Esophagus muscularis mucosa (tissue), 4 donors: ENCODE measurements around the gene PIGZ.

Source experiments
- EP300 ChIP-seq: sonication (generic); formaldehyde crosslinking; IDR thresholded peaks from one replicate; pipeline ENCODE4 v1.6.1; 2017; ENCODE audit warnings: antibody characterized with exemption
- POLR2A ChIP-seq: fragments of 450-650 bp; IDR thresholded peaks from one replicate; pipeline ENCODE4 v1.6.1; 2017; ENCODE audit warnings: antibody characterized with exemption, moderate library complexity, mild to moderate bottlenecking, low read depth
- POLR2AphosphoS5 ChIP-seq, 2 donors: sonication (generic); formaldehyde crosslinking; IDR thresholded peaks; one replicate each; pipeline ENCODE4 v1.6.1; 2017; ENCODE audit warnings: antibody characterized with exemption in 2 of 2
- TF ChIP-seq, protein P1 (sequence below), 3 experiments: fragments of 200-600 bp in 2 of 3; fragments of 450-650 bp in 1 of 3; sonication (generic) in 2 of 3; IDR thresholded peaks; one replicate each; pipeline ENCODE4 v1.5.1; 2017 to 2019; ENCODE audit warnings: antibody characterized with exemption in 3 of 3, mild to moderate bottlenecking in 2 of 3, moderate library complexity in 1 of 3

GRCh38 chr3:196979545-196979944, 10.9 kb upstream of the PIGZ start:
- TF ChIP-seq, protein P1, sequence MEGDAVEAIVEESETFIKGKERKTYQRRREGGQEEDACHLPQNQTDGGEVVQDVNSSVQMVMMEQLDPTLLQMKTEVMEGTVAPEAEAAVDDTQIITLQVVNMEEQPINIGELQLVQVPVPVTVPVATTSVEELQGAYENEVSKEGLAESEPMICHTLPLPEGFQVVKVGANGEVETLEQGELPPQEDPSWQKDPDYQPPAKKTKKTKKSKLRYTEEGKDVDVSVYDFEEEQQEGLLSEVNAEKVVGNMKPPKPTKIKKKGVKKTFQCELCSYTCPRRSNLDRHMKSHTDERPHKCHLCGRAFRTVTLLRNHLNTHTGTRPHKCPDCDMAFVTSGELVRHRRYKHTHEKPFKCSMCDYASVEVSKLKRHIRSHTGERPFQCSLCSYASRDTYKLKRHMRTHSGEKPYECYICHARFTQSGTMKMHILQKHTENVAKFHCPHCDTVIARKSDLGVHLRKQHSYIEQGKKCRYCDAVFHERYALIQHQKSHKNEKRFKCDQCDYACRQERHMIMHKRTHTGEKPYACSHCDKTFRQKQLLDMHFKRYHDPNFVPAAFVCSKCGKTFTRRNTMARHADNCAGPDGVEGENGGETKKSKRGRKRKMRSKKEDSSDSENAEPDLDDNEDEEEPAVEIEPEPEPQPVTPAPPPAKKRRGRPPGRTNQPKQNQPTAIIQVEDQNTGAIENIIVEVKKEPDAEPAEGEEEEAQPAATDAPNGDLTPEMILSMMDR (IDR thresholded peaks at IDR 0.05): no peak
- no peak for TF ChIP-seq EP300
- TF ChIP-seq POLR2AphosphoS5 (IDR thresholded peaks at IDR 0.05): no peak
- no peak for TF ChIP-seq POLR2A
